GM18499 (cell line): Measurements from ENCODE around the gene SSH2.
"Not testable (repeated sequence)": the region's sequence is repeated elsewhere in the genome, so short reads cannot be mapped to it uniquely, and the experiment has no call there.

ENCODE experiments used
- ATAC-seq: cut with Tn5 transposase; IDR thresholded peaks from one replicate; pipeline ENCODE4 v1.9.1; 2021; ENCODE audit warnings: moderate number of reproducible peaks; ENCODE audit not compliant: insufficient read depth, unreplicated experiment

SSH2 gene

GRCh38 chr17:29753845-29754439, 176.1 kb downstream of the SSH2 start:
- peak; percentile 47 for ATAC-seq

- no peak for ATAC-seq
These were observed 180.8 kb downstream of the SSH2 start for GRCh38 chr17:29749045-29749825.

DNA sequence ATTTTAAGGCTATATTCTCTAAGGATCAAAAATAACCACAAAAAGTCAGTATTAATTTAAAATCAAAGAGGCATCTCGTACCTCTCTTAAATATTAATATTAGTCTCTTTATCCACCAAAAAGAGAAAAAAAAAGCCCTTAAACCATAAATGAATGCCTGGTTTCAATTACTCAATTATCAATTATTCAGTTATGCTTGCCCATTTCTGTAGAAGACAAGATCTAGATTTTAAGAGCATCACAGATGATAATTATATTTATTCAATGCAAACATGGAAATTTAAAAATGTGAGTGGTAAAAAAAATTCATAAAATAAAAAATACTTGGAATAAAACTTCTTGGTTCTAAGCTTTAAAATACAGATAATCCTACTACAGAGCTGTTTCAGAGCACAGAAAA, 181.6 kb downstream of the SSH2 start:
- ATAC-seq: no peak

DNA sequence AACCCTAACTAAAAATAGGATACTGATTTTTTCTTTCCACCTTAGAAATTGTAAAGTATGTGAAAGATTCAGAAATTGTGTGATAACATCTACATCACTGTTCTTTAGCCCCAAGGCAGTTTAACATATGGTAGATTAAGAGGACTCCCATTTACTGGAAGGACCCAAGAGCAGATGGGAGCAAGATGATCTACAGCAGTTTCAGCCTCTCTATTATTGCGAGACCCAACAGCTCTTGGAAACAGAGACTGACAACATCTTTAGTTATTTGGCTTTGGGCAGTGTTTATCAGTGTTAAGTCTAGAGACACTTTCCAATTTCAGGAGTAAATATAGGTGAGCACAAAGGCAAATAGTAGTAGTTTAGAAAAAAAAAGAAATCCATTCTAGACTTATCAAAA, 182.4 kb downstream of the SSH2 start:
- no peak for ATAC-seq

GRCh38 chr17:29746669-29747068, 183.4 kb downstream of the SSH2 start:
- no peak for ATAC-seq

GRCh38 chr17:29744121-29744520, 185.9 kb downstream of the SSH2 start:
- no peak for ATAC-seq

- no peak for ATAC-seq
These were observed 187.9 kb downstream of the SSH2 start for GRCh38 chr17:29742210-29742513.

DNA sequence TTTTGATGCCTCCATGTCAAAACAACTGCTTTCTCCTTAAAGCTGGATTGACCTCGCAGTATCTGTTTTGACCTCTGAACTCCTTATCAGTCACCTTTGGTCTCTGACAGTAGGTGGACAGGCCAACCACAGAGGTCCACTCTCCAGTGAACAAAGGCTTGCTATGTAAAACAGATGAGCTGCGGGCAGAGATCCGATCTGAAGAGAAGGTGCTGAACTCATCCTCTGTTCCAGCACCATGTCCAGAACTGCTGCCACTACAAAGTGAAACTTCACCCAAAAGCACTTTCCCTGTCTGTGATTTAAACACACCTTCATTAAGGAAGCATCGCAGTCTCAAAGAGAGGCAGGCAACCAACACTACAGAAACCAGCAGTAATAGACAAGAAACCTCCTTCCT, 190.0 kb downstream of the SSH2 start:
- no peak for ATAC-seq

DNA sequence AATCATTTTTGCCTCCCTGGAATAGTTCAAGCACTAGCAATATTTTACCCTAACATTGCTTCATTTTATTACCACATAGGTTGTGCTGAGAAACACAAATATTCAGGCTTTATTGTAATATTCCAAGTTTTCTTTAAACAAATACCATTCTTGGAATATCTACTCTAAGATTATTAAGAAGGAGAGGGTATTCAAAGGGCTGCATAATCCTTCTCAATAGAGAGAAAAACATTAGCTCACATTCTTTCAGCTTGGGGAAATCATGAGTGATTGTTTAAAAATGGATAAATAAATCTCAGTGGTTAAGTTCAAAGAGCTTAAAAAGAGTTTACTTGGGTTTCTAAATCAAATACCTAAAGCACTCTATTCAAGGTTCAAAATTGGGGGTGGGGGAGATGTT, 195.4 kb downstream of the SSH2 start:
- no peak for ATAC-seq

DNA sequence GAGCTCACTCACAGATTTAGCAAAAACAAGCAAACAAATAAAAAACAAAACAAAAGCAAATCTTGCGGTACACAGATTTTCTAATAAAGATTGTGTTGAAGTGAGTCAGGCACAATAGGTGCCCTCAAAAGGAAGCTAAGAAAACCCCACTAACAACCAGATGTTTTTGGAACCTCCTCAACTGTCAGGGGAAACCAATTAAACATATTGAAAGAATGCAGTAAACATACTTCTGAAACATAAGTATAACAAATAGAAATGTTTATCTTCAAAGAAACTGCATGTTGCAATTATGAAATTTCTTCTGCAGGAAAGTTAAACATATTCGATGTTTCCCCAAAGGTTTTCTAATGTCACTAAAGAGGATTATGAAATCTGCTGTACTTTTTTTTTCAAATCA, 196.9 kb downstream of the SSH2 start:
- ATAC-seq: no peak

DNA sequence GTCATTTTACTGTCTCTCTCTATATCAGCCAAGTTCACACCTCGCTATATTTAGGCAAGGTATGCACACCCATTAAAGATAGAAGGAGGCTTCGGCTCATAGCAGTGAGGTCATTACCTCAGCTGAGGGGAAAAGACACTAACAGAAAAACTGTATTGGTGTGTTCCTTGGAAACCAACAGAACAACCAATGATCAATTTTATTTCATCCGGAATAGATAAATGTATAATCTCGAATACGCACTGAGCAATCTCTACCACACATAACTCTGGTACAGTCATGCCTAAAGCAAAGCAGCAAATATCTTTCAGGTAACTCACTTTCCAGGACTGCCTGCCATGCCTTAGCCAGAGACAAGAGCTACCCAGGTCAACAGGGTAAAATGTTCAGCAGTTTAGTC, 197.4 kb downstream of the SSH2 start:
- no peak for ATAC-seq

DNA sequence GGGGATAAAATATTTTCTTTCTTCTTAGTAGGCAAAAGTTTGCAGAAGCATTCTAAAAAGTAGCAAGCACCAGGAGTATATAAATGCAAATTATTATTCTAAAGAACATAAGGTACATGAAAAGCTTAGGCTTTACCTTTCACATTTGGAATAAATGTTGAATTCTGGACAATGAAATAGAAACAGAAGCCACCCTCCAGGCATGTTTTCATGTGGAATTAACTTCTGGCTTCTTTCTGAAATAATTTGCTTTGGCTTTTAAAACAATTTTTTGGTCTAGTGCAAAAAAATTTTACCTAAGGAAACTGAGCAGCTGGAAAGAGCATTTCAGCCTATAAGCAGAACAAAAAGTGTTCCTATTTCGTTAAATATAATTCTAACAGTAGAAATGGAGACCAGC, 197.8 kb downstream of the SSH2 start:
- no peak for ATAC-seq

DNA sequence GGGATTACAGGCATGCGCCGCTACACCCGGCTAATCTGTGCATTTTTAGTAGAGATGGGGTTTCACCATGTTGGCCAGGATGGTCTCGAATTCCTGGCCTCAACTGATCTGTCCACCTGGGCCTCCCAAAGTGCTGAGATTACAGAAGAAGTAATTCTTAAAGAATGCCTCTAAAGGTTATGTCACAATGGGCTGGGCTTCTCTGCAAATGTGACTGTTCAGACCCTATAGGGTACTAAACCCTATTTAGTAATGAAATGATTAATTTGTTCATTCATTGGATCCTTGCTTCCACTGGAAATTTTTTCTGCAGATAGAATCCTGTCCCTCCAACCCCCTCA, 198.5 kb downstream of the SSH2 start:
- ATAC-seq: no peak

DNA sequence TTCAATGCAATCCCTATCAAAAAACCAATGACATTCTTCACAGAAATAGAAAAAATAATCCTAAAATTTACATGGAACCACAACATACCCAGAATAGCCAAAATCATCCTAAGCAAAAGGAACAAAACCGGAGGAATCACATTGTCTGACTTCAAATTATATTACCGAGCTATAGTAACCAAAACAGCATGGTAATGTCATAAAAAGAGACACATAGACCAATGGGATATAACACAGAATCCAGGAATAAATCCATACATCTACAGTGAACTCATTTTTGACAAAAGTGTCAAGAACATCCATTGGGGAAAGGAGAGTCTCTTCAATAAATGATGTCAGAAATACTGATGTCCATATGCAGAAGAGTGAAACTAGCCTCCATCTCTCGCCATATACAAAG, 201.5 kb downstream of the SSH2 start:
- no peak for ATAC-seq

- no peak for ATAC-seq
These were observed 203.2 kb downstream of the SSH2 start for GRCh38 chr17:29726715-29727252.

DNA sequence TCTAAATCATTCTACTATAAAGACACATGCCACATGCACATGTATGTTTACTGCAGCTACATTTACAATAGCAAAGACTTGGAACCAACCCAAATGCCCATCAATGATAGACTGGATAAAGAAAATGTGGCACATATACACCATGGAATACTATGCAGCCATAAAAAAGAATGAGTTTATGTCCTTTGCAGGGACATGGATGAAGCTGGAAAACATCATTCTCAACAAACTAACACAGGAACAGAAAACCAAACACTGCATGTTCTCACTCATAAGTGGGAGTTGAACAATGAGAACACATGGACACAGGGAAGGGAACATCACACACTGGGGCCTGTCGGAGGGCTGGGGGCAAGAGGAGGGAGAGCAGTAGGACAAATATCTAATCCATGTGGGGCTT, 204.6 kb downstream of the SSH2 start:
- not testable (repeated sequence) for ATAC-seq

DNA sequence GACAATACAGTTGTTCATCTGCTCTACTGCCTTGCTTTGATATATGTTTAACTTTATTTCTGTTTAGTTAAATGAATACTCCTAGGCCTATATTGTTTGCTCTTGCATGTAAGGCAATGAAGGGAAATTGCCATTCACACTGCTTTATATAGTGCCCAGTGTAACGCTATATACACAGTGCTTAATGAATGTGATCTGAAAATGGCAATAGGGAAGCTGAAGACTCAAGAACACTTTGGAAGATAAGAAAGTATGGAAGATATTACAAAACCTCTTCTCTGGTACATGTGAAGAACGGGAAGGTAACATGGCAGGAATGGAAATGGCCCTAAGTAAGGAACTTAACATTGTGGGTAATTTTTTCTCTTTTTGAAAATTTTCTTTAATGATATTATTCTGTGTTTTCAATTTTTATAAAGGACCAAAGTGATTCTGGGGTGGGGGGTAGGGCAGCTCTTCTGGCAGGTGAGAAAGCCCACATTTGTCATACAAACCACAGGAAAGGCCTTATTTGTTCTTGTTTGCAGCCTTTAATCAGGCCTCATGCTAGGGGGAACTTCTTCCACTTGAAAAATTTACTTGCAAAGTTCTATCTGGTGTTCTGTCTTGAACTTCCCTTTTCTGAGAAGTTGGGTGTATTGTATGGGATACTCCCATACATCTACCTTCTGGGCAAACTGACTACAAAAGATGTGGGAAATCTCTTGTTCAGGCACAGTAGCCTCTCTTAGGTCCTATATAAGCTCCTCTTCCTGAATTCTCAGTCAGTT, 206.6 kb downstream of the SSH2 start:
- no peak for ATAC-seq

DNA sequence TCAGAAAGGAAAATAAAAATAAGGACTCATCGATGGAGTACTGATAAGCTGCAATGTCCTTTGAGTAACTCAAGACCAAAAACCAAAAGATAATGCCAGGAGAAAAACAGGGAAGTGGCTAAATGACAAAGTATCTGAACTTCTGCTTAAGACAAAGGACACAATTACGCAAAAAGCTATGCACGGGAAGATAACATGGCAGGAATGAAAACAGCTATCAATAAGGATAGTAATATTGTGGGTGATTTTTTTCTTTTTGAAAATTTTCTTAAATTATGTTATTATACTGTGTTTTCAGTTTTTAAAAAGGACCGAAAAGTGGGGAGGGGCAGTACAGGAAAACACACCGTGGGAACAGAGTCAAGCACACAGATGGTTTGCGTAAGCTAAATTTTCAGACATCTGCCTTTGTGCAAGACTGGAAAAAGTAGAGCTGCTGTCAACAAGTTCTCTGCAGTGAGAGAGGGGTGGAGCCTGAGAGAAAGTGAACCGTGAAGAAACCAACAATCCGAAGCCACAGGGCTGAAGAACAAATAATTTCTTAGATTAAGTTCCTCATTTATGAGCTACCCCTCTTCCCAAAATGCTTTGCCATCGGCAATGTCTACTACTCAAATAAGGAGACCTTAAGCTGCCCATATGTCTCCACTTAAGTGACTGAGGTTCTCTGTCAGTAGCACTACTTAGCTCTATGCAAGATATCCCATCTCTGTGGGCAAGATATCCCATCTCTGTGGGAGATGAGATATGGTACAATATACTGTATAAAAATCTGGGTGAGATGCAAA, 207.4 kb downstream of the SSH2 start:
- peak; percentile 59 for ATAC-seq

GRCh38 chr17:29720551-29720950, 209.5 kb downstream of the SSH2 start:
- ATAC-seq: no peak

DNA sequence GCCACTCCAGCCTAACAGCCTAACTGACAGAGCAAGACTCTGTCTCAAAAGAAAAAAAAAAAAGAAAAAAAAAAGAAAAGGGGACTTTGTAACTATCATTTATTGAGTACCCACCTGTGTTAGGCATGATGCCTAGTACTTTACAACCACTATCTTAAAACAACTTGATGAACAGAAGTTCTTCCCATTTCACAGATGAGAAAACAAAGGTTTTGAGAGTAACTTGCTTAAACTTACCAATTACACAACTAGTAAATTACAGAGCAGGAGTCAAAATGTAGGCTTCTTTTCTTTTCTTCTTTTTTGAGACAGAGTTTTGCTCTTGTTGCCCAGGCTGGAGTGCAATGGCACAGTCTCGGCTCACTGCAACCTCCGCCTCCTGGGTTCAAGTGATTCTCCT, 210.6 kb downstream of the SSH2 start:
- no peak for ATAC-seq
